Measurements from ENCODE around the gene MAP4K2. TPM values are rescaled to one million over a fixed set of nuclear protein-coding genes. Genes with fewer than 3 reads are reported as not detected.

The MAP4K2 gene
- total and polyA plus RNA-seq, 9 of the 15 experiments (the other 6 are each of a cell fraction or from before 2014, with no cell fraction given): 0.13 to 14.5 (median 7.3) TPM

- TF ChIP-seq ETS1 (conservative IDR thresholded peaks at IDR 0.05; ENCODE audit: control insufficient read depth, low read depth, low read length) (no peak), SMARCE1 (IDR thresholded peaks at IDR 0.05) (no peak), TAF15 (IDR thresholded peaks at IDR 0.05; ENCODE audit: low read depth, low read length) (no peak), YBX1 (IDR thresholded peaks at IDR 0.05) (no peak), L3MBTL2 (IDR thresholded peaks at IDR 0.05) (no peak)
These were observed 51.9 kb downstream of the MAP4K2 start (continued) for GRCh38 chr11:64751136-64751535.

GRCh38 chr11:64750361-64751054 lies 52.5 kb downstream of the MAP4K2 start:
- peaks cover 13 to 51% of the 10 kb centered on the region in 2 experiments for H3K4me1 ChIP-seq (replicated peaks in 1 of 2; ENCODE audit: control insufficient read depth in 2 of 2, insufficient read depth in 2 of 2, low read length in 2 of 2)
- DNase-seq (ENCODE audit: extremely low read depth in 1 of 4, low spot score in 3 of 4): no peak
- CTCF ChIA-PET (ENCODE audit: low intra/inter-chr PET ratio): no interaction called here

More at GRCh38 chr11:64750361-64751054, 52.5 kb downstream of the MAP4K2 start:
- POLR2A ChIA-PET: interaction anchor here (0.7 to 1.0 kb wide), 2 partner anchors 11 to 420 kb away, joined by 3 read pairs; no protein-coding TSS in a partner anchor
- Histone ChIP-seq H3K4me3 (no peak overlapping the region), H3K9ac (ENCODE audit: insufficient read depth in 1 of 2, low read depth in 2 of 2, low read length in 2 of 2) (no peak overlapping the region), H3K36me3 (ENCODE audit: control insufficient read depth, insufficient read depth, low read length) (no peaks in the 10 kb centered on the region), H3K79me2 (ENCODE audit: control insufficient read depth, insufficient read depth, low read length) (no peaks in the 10 kb centered on the region), H3K9me3 (replicated peaks; ENCODE audit: control insufficient read depth, insufficient read depth, low read depth, low read length) (no peaks in the 10 kb centered on the region), H3K4me2 (ENCODE audit: insufficient read depth, low read length) (no peak overlapping the region), H3K9me1 (ENCODE audit: control insufficient read depth, insufficient read depth, low read length) (no peaks in the 10 kb centered on the region), H3K27me3 (ENCODE audit: control insufficient read depth in 2 of 2, insufficient read depth in 2 of 2, low read length in 2 of 2) (no peaks in the 10 kb centered on the region), H4K20me1 (replicated peaks; ENCODE audit: control insufficient read depth, insufficient read depth, low read length) (no peaks in the 10 kb centered on the region), H2AFZ (ENCODE audit: low read depth, low read length) (no peak overlapping the region), H3K27ac (ENCODE audit: extremely low read depth, low read depth, low read length) (no peak overlapping the region)
- BruUV-seq (replicated peaks): no TSS peak
- no peak for FAIRE-seq
- intact Hi-C loops (cut with micrococcal nuclease): no loop called here
- no peak for ATAC-seq
- 68% methylated on average over 9 of the region's 13 CpGs for WGBS (ENCODE audit: insufficient coverage, low coverage, missing lambda C conversion rate)
- TF ChIP-seq CTCF (IDR thresholded peaks at IDR 0.05 in 2 of 3, conservative IDR thresholded peaks at IDR 0.05 in 1 of 3; ENCODE audit: insufficient read depth in 2 of 3, low read depth in 1 of 3, low read length in 3 of 3) (peak in 2 of 3 experiments; percentile 18 to 36; a peak in 2 of 6 replicates), ZNF3 (CRISPR knock-in tag; IDR thresholded peaks at IDR 0.05) (no peak)
- in situ Hi-C loops (cut with MboI): no loop called here

All from K562 (cell line).